SK-N-SH (cell line): ENCODE measurements around the gene EP400. TPM values are rescaled to one million over a fixed set of nuclear protein-coding genes. Genes with fewer than 3 reads are reported as not detected.

Source experiments
- CTCF ChIA-PET: fragments of 300-600, 350-600 bp; formaldehyde crosslinking; extraction: SDS; loops from one replicate; lab custom pipeline; 2021; lab: Yijun Ruan, JAX
- POLR2A ChIA-PET: fragments of 350-600 bp; sonication (Branson Sonifier 250); formaldehyde crosslinking; extraction: SDS; loops from one replicate; lab custom pipeline; 2020; ENCODE audit warnings: antibody characterized with exemption, inconsistent platforms; lab: Yijun Ruan, JAX
- DNase-seq: peaks from one replicate; pipeline ENCODE4 v3.0.0; 2012
- H2AFZ ChIP-seq: fragments of 200-600 bp; sonication (generic); 2 replicates; pipeline ENCODE4 v1.8.1; 2016; ENCODE audit warnings: antibody characterized with exemption, mild to moderate bottlenecking, low read depth
- H3F3A ChIP-seq: fragments of 200-600 bp; sonication (generic); replicated peaks from 2 replicates; pipeline ENCODE3; 2016; ENCODE audit warnings: antibody characterized with exemption, mild to moderate bottlenecking; ENCODE audit not compliant: insufficient read depth
- H3K27ac ChIP-seq, 2 experiments: fragments of 200-500 bp in 1 of 2; fragments of 200-600 bp in 1 of 2; sonication (Bioruptor generic) in 1 of 2; sonication (generic), shearing (Covaris generic) in 1 of 2; 2 replicates each; pipeline versions ENCODE4 v1.5.1 to v1.6.1; 2014 to 2016; ENCODE audit warnings: low read depth in 2 of 2, inconsistent platforms in 1 of 2, low read length in 1 of 2, mild to moderate bottlenecking in 1 of 2, mixed read lengths in 1 of 2
- H3K27me3 ChIP-seq: fragments of 200-600 bp; sonication (generic), shearing (Covaris generic); 2 replicates; pipeline ENCODE4 v1.6.1; 2016; ENCODE audit warnings: mixed run types; ENCODE audit not compliant: insufficient read depth
- H3K36me3 ChIP-seq, 2 experiments: fragments of 200-500 bp in 1 of 2; fragments of 200-600 bp in 1 of 2; sonication (Bioruptor generic) in 1 of 2; sonication (generic) in 1 of 2; replicated peaks in 1 of 2; 2 replicates each; pipeline versions ENCODE3 to v1.5.1; 2014 to 2016; ENCODE audit warnings: low read length in 1 of 2, mild to moderate bottlenecking in 1 of 2; ENCODE audit not compliant: insufficient read depth in 2 of 2, control insufficient read depth in 1 of 2
- H3K4me1 ChIP-seq, 2 experiments: fragments of 200-500 bp in 1 of 2; fragments of 200-600 bp in 1 of 2; sonication (Bioruptor generic) in 1 of 2; sonication (generic), shearing (Covaris generic) in 1 of 2; 2 replicates each; pipeline versions ENCODE4 v1.5.1 to v1.6.1; 2014 to 2016; ENCODE audit warnings: low read depth in 1 of 2, low read length in 1 of 2, mixed run types in 1 of 2; ENCODE audit not compliant: insufficient read depth in 2 of 2, control insufficient read depth in 1 of 2
- H3K4me2 ChIP-seq: fragments of 200-600 bp; sonication (generic), shearing (Covaris generic); 2 replicates; pipeline ENCODE4 v1.6.1; 2017; ENCODE audit warnings: mixed run types
- H3K4me3 ChIP-seq, 2 experiments: fragments of 200-500 bp in 1 of 2; fragments of 200-600 bp in 1 of 2; sonication (Bioruptor generic) in 1 of 2; sonication (generic), shearing (Covaris generic) in 1 of 2; 2 replicates each; pipeline versions ENCODE4 v1.5.1 to v1.8.1; 2014 to 2016; ENCODE audit warnings: low read depth in 2 of 2, inconsistent platforms in 1 of 2, low read length in 1 of 2, mild to moderate bottlenecking in 1 of 2, mixed read lengths in 1 of 2, moderate library complexity in 1 of 2
- H3K79me2 ChIP-seq: fragments of 200-600 bp; sonication (generic); 2 replicates; pipeline ENCODE4 v1.8.1; 2017; ENCODE audit warnings: mild to moderate bottlenecking; ENCODE audit not compliant: insufficient read depth
- H3K9ac ChIP-seq: fragments of 200-600 bp; sonication (generic); 2 replicates; pipeline ENCODE4 v1.6.1; 2017; ENCODE audit warnings: mixed run types
- H3K9me2 ChIP-seq: fragments of 200-600 bp; sonication (generic); 2 replicates; pipeline ENCODE4 v1.6.1; 2017; ENCODE audit warnings: mixed run types
- H3K9me3 ChIP-seq: fragments of 200-600 bp; sonication (generic); 2 replicates; pipeline ENCODE4 v1.6.1; 2017; ENCODE audit warnings: mixed run types, mild to moderate bottlenecking, moderate library complexity
- H4K20me1 ChIP-seq: fragments of 200-600 bp; sonication (generic); 2 replicates; pipeline ENCODE4 v1.6.1; 2017; ENCODE audit warnings: mild to moderate bottlenecking, mixed run types; ENCODE audit not compliant: insufficient read depth
- CHD2 ChIP-seq: fragments of 150-350 bp; IDR thresholded peaks from 2 replicates; pipeline ENCODE4 v1.6.1; 2018; ENCODE audit warnings: low read length; ENCODE audit not compliant: partially characterized antibody
- ELF1 ChIP-seq: IDR thresholded peaks from 2 replicates; pipeline ENCODE4 v1.4.0; 2012
- EZH2phosphoT487 ChIP-seq: fragments of 200-600 bp; sonication (generic); IDR thresholded peaks from 2 replicates; pipeline ENCODE4 v1.6.1; 2017; ENCODE audit warnings: low read depth, mixed run types, mild to moderate bottlenecking, antibody characterized with exemption, moderate library complexity, borderline replicate concordance
- FOSL2 ChIP-seq: IDR thresholded peaks from 2 replicates; pipeline ENCODE4 v1.4.0; 2012; ENCODE audit warnings: low read depth, mild to moderate bottlenecking, moderate library complexity, borderline replicate concordance
- FOXM1 ChIP-seq: IDR thresholded peaks from 2 replicates; pipeline ENCODE4 v1.4.0; 2012; ENCODE audit warnings: low read depth, mild to moderate bottlenecking
- GABPA ChIP-seq: IDR thresholded peaks from 2 replicates; pipeline ENCODE4 v1.4.0; 2012; ENCODE audit warnings: low read depth, mild to moderate bottlenecking
- IRF3 ChIP-seq: fragments of 150-350 bp; IDR thresholded peaks from 2 replicates; pipeline ENCODE4 v1.6.1; 2016; ENCODE audit warnings: mild to moderate bottlenecking, low read depth, low read length
- MXI1 ChIP-seq: IDR thresholded peaks from 2 replicates; pipeline ENCODE4 v1.6.1; 2012; ENCODE audit warnings: mild to moderate bottlenecking, low read depth, low read length, improper control_type of control experiment
- NFIC ChIP-seq: IDR thresholded peaks from 2 replicates; pipeline ENCODE4 v1.4.0; 2012; ENCODE audit warnings: borderline replicate concordance
- POLR2AphosphoS5 ChIP-seq: IDR thresholded peaks from 2 replicates; pipeline ENCODE4 v1.6.1; 2012; ENCODE audit warnings: low read depth, low read length
- RAD21 ChIP-seq: IDR thresholded peaks from 2 replicates; pipeline ENCODE4 v1.6.1; 2012; ENCODE audit warnings: mild to moderate bottlenecking, low read length
- RCOR1 ChIP-seq: fragments of 150-350 bp; IDR thresholded peaks from 2 replicates; pipeline ENCODE4 v1.6.1; 2017; ENCODE audit warnings: antibody characterized with exemption, low read length
- RFX5 ChIP-seq: IDR thresholded peaks from 2 replicates; pipeline ENCODE4 v1.6.1; 2012; ENCODE audit warnings: mild to moderate bottlenecking, improper control_type of control experiment, low read length
- RXRA ChIP-seq: IDR thresholded peaks from 2 replicates; pipeline ENCODE4 v1.4.0; 2012; ENCODE audit warnings: low read depth, mild to moderate bottlenecking, borderline replicate concordance
- SMC3 ChIP-seq: IDR thresholded peaks from 2 replicates; pipeline ENCODE4 v1.6.1; 2012; ENCODE audit warnings: low read depth, low read length, improper control_type of control experiment
- TEAD4 ChIP-seq: IDR thresholded peaks from 2 replicates; pipeline ENCODE4 v1.4.0; 2012; ENCODE audit warnings: mild to moderate bottlenecking, borderline replicate concordance; ENCODE audit not compliant: insufficient read depth
- USF1 ChIP-seq: IDR thresholded peaks from 2 replicates; pipeline ENCODE4 v1.4.0; 2012; ENCODE audit warnings: low read depth, borderline replicate concordance
- WGBS: methylation state at CpG from one replicate; pipeline ENCODE4 v1.1.6; 2017; ENCODE audit warnings: low lambda C conversion rate; 5-methylcytosine and 5-hydroxymethylcytosine counted together
- polyA plus RNA-seq, 3 experiments: library from polyadenylated mRNA; depleted of rRNA; stranded (reverse); fragments of >200 nt; gene quantifications; 2 replicates each; pipeline ENCODE4 v1.2.3, GENCODE V29; 2012

The EP400 gene
- polyA plus RNA-seq, 1 of the 3 experiments (the other 2 are of a cell fraction) = 7.0 TPM

- no peak overlapping the region for H2AFZ ChIP-seq
- peaks cover 6% of the 10 kb centered on the region; the same call in 1 of the 2 replicates for H3K79me2 ChIP-seq
- no peaks in the 10 kb centered on the region for H3K9me2 ChIP-seq
- no peak overlapping the region for H3K4me2 ChIP-seq
- 96% methylated on average over 4 of the region's 4 CpGs for WGBS
- no peaks in the 10 kb centered on the region for H3K9me3 ChIP-seq
- peaks cover 0 to 8% of the 10 kb centered on the region in 2 experiments; a peak in 1 of 4 replicates for H3K4me1 ChIP-seq
- H3K9ac ChIP-seq = no peak overlapping the region
- ChIA-PET CTCF (no interaction called here), POLR2A (no interaction called here)
- H3K4me3 ChIP-seq = no peak overlapping the region
- H4K20me1 ChIP-seq = no peaks in the 10 kb centered on the region
- no peak overlapping the region for H3K27ac ChIP-seq
- H3F3A ChIP-seq = no peaks in the 10 kb centered on the region
- H3K27me3 ChIP-seq = no peaks in the 10 kb centered on the region
- TF ChIP-seq RFX5 (no peak), FOSL2 (no peak), RXRA (no peak), CHD2 (no peak), USF1 (no peak), ELF1 (no peak), RAD21 (no peak), EZH2phosphoT487 (no peak), POLR2AphosphoS5 (no peak), FOXM1 (no peak), TEAD4 (no peak), IRF3 (no peak), GABPA (no peak), SMC3 (no peak), NFIC (no peak), RCOR1 (no peak)
- peaks cover 38 to 64% of the 10 kb centered on the region in 2 experiments for H3K36me3 ChIP-seq
- no peak for DNase-seq
These were observed 44.8 kb downstream of the EP400 start for GRCh38 chr12:131994589-131994988.

GRCh38 chr12:132000286-132000872 is 50.6 kb downstream of the EP400 start:
- POLR2A ChIA-PET = no interaction called here
- CTCF ChIA-PET = interaction anchor here (0.9 to 2.8 kb wide), 5 partner anchors 8 to 1024 kb away, joined by 3 to 11 read pairs (median 5); no protein-coding TSS in a partner anchor

More at GRCh38 chr12:132000286-132000872, 50.6 kb downstream of the EP400 start:
- Histone ChIP-seq H3K79me2 (peaks cover 18% of the 10 kb centered on the region; the same call in 1 of the 2 replicates), H3K27ac (no peak overlapping the region), H3K27me3 (no peaks in the 10 kb centered on the region), H3K9me2 (no peaks in the 10 kb centered on the region), H3K9me3 (no peaks in the 10 kb centered on the region), H3K4me2 (no peak overlapping the region), H3F3A (peaks cover 6% of the 10 kb centered on the region), H4K20me1 (no peaks in the 10 kb centered on the region), H3K4me1 (peaks cover 0 to 12% of the 10 kb centered on the region in 2 experiments; a peak in 2 of 4 replicates), H2AFZ (no peak overlapping the region), H3K9ac (no peak overlapping the region), H3K4me3 (no peak overlapping the region), H3K36me3 (peaks cover 32 to 44% of the 10 kb centered on the region in 2 experiments)
- no peak for TF ChIP-seq MXI1
- no peak for DNase-seq
- 91% methylated on average over 1 of the region's 1 CpG for WGBS
